Tibial nerve (tissue), 3 donors: ENCODE measurements around the gene BCORL1.

Source experiments
- CTCF ChIP-seq, 5 experiments: fragments of 200-600 bp in 3 of 5; fragments of 450-650 bp in 2 of 5; sonication (generic) in 3 of 5; IDR thresholded peaks; one replicate each; pipeline ENCODE4 v1.5.1; 2016 to 2019; ENCODE audit warnings: antibody characterized with exemption in 5 of 5, mild to moderate bottlenecking in 3 of 5, moderate library complexity in 2 of 5
- POLR2A ChIP-seq, 2 donors: fragments of 450-650 bp; IDR thresholded peaks; one replicate each; pipeline ENCODE4 v1.6.1; 2017; ENCODE audit warnings: antibody characterized with exemption in 2 of 2, mild to moderate bottlenecking in 2 of 2, moderate library complexity in 2 of 2

GRCh38 chrX:130100180-130100579 is 117.7 kb downstream of the BCORL1 start:
- TF ChIP-seq CTCF (IDR thresholded peaks at IDR 0.05), result no peak
- TF ChIP-seq POLR2A (IDR thresholded peaks at IDR 0.05), result no peak
